VCaP (cell line): ENCODE results near the gene DUSP5.

ENCODE experiments used
- H3K27ac ChIP-seq: fragments of 450-650 bp; 2 replicates; pipeline ENCODE4 v1.5.1; 2017
- CTCF ChIP-seq: fragments of 450-650 bp; conservative IDR thresholded peaks from 2 replicates; pipeline ENCODE4 v1.5.1; 2017; ENCODE audit warnings: mild to moderate bottlenecking, moderate library complexity

Gene DUSP5

GRCh38 chr10:110503528-110504110 is 5.9 kb downstream of the DUSP5 start:
- peak overlapping the region; percentile 63 for H3K27ac ChIP-seq
- TF ChIP-seq CTCF, result no peak

DNA sequence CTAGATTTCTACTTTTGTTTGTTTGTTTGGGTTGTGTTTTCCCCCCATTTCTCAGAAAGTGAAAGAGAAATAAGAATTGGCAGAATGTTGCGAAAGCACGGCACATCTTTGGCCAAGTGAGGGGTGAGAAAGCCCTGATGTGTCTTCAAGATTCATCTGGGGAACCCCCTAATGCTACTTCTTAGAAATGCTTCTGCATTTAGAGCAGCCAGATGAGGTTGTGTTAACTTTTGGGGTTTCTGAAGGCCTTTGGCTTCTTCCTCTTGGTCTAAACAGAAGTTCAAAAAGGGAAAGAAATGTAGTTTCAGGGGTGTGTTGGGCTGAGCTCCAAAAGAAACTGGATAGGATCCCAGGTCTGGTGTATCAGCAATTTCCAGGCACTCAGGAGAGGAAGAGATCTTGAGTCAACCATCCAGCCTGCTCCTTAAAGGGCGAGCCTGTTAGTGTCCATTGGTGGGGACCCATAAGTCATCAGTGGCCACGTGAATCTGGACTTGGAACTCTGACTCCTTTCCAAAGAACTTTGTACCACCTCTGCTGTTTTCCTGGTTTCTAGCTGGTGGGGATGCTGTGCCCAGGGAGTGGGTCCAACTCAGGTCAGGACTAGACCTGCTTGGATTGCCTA is 6.5 kb downstream of the DUSP5 start:
- H3K27ac ChIP-seq, result peak overlapping the region; percentile 63
- no peak for TF ChIP-seq CTCF

DNA sequence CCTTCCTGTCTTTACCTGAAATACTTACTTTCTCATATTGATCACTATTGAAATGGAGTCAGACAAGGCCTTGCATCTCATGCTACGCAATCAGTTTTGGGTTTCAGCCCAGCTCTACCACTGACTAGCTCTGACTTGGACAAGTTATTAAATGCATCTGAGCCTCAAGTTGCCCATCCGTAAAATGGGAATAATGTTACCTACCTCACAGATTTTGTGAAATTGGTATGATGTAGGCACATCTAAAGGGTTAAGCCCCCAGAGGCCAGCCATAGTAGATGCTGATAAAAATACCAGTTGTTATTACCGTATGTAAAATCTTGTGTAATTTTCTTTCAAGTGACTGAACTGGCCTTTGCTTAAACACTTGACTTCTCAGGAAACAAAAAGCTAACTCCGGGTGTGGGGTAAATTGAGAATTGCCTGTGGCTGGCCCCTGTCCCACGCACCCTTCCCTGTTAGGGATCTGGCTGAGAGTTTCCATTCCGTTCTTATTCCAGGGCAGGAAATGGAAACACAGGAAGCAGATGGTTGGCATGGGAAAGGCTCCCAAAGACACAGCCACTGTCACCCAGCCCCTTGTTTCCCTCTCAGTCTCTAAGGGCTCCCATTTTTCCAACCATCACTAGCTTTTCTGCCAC is 7.5 kb downstream of the DUSP5 start:
- no peak overlapping the region for H3K27ac ChIP-seq
- no peak for TF ChIP-seq CTCF

DNA sequence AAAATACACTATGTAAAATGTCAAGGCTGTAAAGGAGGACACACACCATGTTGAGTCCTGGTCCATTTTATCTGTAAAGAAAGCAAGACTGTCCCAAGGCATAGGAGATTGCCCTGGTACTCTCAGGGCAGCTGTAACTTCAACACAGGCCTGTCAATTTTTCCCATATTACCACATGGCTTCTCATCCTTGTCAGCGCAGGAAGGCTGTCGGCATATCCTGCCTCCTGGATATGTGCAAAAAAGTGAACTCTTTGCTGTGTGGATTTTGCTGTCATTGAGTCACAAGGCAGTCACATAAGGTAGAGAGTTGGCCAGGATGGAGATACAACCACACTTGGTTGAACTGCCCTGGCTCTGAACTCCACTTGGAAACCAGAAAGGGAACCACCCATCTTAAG is 8.7 kb downstream of the DUSP5 start:
- no peak for TF ChIP-seq CTCF

GRCh38 chr10:110507346-110507745 is 9.6 kb downstream of the DUSP5 start:
- no peak for TF ChIP-seq CTCF
- H3K27ac ChIP-seq, result no peak overlapping the region

More for the DNA sequence above, 8.7 kb downstream of the DUSP5 start:
- H3K27ac ChIP-seq, result no peak overlapping the region

DNA sequence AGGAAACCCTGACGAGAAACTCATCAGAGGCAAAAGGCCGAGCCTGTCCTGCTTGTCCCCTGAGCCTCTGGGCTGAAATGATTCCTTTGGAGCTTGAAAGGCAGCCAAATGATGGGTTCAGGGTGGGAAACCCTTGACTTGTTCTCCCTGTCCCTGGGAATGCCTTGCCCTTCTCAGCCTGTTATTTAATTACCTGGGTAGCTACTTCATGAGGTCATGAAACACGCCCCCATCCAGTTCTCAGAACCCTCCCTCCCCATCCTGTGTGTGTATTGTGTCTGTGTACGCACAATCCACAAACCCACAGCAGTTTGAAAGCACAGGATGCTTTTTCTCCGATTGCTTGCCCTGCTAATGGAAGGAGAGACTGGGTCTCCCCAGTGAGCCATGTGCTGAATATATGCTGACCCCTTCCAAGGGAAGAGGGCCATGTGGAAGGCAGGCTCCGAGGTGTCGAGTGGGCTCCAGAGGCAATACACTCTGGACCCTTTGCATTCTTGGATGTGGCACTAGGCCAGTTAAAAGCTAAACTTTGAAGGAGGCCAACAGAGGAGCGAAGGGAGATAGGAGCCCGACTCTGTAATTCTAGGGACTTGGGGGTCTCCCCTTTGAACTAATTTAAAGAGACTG is 10.6 kb downstream of the DUSP5 start:
- no peak overlapping the region for H3K27ac ChIP-seq
- TF ChIP-seq CTCF, result no peak

DNA sequence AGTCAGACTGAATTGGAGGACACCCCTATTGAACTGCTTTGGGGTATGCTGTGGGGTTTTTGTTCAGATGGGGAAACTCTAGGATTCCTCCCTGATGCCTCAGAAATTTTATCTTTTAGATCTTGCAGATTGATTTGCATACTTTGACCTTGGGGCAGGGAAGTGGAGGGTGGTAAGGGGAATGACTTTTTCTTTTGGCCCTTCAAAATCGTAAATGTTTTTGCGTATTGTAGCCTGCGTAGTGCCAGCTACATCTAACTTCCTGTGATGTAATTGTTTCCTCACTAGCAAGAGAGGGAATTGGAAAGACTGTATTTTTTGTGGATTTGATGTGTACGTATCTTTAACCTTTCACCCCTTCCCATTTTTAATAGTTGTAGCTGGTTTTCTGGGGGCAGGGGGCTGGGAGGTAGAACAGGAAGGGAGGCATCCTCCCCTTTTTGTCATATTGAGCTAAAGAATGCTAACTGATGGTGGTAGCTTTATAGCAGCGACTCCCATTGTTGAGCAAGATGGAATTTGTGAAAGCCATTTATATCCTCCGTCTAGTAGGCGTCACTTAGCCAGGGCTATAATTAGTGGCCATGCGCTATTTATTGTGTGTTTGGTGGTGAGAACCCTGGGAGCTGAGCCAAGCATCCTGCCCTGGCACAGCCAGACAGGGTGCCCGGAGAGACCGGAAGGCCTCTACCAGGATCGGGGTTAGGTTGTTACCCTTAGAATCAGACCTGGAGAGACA is 11.3 kb downstream of the DUSP5 start:
- no peak overlapping the region for H3K27ac ChIP-seq
- TF ChIP-seq CTCF, result no peak
